HCT116 (cell line): ENCODE results near the gene TEKTIP1. TPM values are rescaled to one million over a fixed set of nuclear protein-coding genes. Genes with fewer than 3 reads are reported as not detected.

Experiments used
- ATAC-seq: fragments of 200-7000 bp; cut with Tn5 transposase; 2 replicates; pipeline ENCODE4 v1.9.1; 2020; ENCODE audit warnings: mild to moderate bottlenecking, moderate library complexity
- BruUV-seq: library from RNA; stranded (reverse); fragments of 400-500 nt; replicated peaks from 2 replicates; lab custom pipeline; 2021; lab: Mats Ljungman, UMichigan
- CTCF ChIA-PET: fragments of 300-600 bp; sonication (Branson Sonifier 250); formaldehyde crosslinking; loops from one replicate; lab custom pipeline; 2021; ENCODE audit warnings: antibody characterized with exemption; lab: Charles Lee
- POLR2A ChIA-PET: fragments of 300-600, 350-600 bp; sonication (Branson Sonifier 250); formaldehyde crosslinking; loops from one replicate; lab custom pipeline; 2021; ENCODE audit warnings: antibody characterized with exemption; lab: Charles Lee
- RAD21 ChIA-PET, 2 experiments: fragments of 300-600 bp; sonication (Branson Sonifier 250); formaldehyde crosslinking; loops; one replicate each; lab custom pipeline; 2023; ENCODE audit warnings: low total read pairs in 2 of 2; ENCODE audit not compliant: uncharacterized antibody in 2 of 2, unreplicated experiment in 2 of 2, low non-redundant PET in 1 of 2; lab: Charles Lee
- DNase-seq: peaks from one replicate; pipeline ENCODE4 v3.0.0-alpha.2; 2010; ENCODE audit warnings: low read depth, low spot score
- H2AFZ ChIP-seq: fragments of 200-600 bp; shearing (Covaris generic), sonication (generic); 2 replicates; pipeline ENCODE4 v1.6.1; 2017; ENCODE audit warnings: low read depth, mixed run types, mixed read lengths, antibody characterized with exemption, low read length; ENCODE audit not compliant: poor library complexity, severe bottlenecking
- H3K27ac ChIP-seq: 2 replicates; pipeline ENCODE4 v1.5.1; 2012; ENCODE audit warnings: low read depth, low read length
- H3K27me3 ChIP-seq: fragments of 200-600 bp; sonication (generic); 2 replicates; pipeline ENCODE4 v1.6.1; 2016; ENCODE audit warnings: mixed run types, low read length, mixed read lengths; ENCODE audit not compliant: insufficient read depth
- H3K36me3 ChIP-seq, 2 experiments: fragments of 200-500 bp in 1 of 2; fragments of 200-600 bp in 1 of 2; sonication (Bioruptor generic) in 1 of 2; sonication (generic) in 1 of 2; 2 replicates each; pipeline versions ENCODE4 v1.5.1 to v1.6.1; 2014 to 2016; ENCODE audit warnings: low read length in 2 of 2, inconsistent platforms in 1 of 2, mixed read lengths in 1 of 2, mixed run types in 1 of 2; ENCODE audit not compliant: insufficient read depth in 2 of 2, control insufficient read depth in 1 of 2
- H3K4me1 ChIP-seq, 2 experiments: fragments of 200-600 bp in 1 of 2; sonication (generic) in 1 of 2; 2 replicates each; pipeline versions ENCODE4 v1.5.1 to v1.6.1; 2012 to 2017; ENCODE audit warnings: low read length in 2 of 2, inconsistent platforms in 1 of 2, mild to moderate bottlenecking in 1 of 2, mixed read lengths in 1 of 2, mixed run types in 1 of 2, moderate library complexity in 1 of 2; ENCODE audit not compliant: insufficient read depth in 2 of 2, control insufficient read depth in 1 of 2
- H3K4me2 ChIP-seq: fragments of 200-600 bp; sonication (generic); 2 replicates; pipeline ENCODE4 v1.6.1; 2017; ENCODE audit warnings: mixed run types, low read length, mixed read lengths
- H3K4me3 ChIP-seq, 2 experiments: fragments of 200-600 bp in 1 of 2; sonication (generic) in 1 of 2; replicated peaks in 1 of 2; 2 replicates each; pipeline ENCODE4 v1.5.1; 2011 to 2016; ENCODE audit warnings: low read length in 2 of 2, control low read depth in 1 of 2, low read depth in 1 of 2, mild to moderate bottlenecking in 1 of 2, mixed read lengths in 1 of 2, mixed run types in 1 of 2
- H3K79me2 ChIP-seq: fragments of 200-600 bp; sonication (generic); 2 replicates; pipeline ENCODE4 v1.6.1; 2017; ENCODE audit warnings: mild to moderate bottlenecking, mixed run types, low read length, moderate library complexity, mixed read lengths; ENCODE audit not compliant: insufficient read depth
- H3K9ac ChIP-seq: fragments of 200-600 bp; sonication (generic); 2 replicates; pipeline ENCODE4 v1.6.1; 2016; ENCODE audit warnings: low read length, mixed read lengths
- H3K9me2 ChIP-seq: fragments of 200-600 bp; sonication (generic), shearing (Covaris generic); 2 replicates; pipeline ENCODE4 v1.6.1; 2017; ENCODE audit warnings: mixed run types, mild to moderate bottlenecking, moderate library complexity; ENCODE audit not compliant: insufficient read depth
- H3K9me3 ChIP-seq, 2 experiments: fragments of 200-500 bp in 1 of 2; fragments of 200-600 bp in 1 of 2; sonication (Bioruptor generic) in 1 of 2; sonication (generic) in 1 of 2; 2 replicates each; pipeline ENCODE4 v1.6.1; 2014 to 2017; ENCODE audit warnings: low read length in 2 of 2, mixed read lengths in 2 of 2, inconsistent platforms in 1 of 2, low read depth in 1 of 2, mild to moderate bottlenecking in 1 of 2, mixed run types in 1 of 2, moderate library complexity in 1 of 2; ENCODE audit not compliant: control insufficient read depth in 1 of 2, insufficient read depth in 1 of 2
- H4K20me1 ChIP-seq: fragments of 200-600 bp; sonication (generic), shearing (Covaris generic); 2 replicates; pipeline ENCODE4 v1.6.1; 2017; ENCODE audit warnings: mixed run types, mild to moderate bottlenecking, moderate library complexity; ENCODE audit not compliant: insufficient read depth
- CTCF ChIP-seq, 3 experiments: fragments of 200-600 bp in 1 of 3; sonication (generic) in 1 of 3; IDR thresholded peaks in 2 of 3; conservative IDR thresholded peaks in 1 of 3; 2 replicates each; pipeline ENCODE4 v1.5.1; 2012 to 2017; ENCODE audit warnings: low read depth in 2 of 3, low read length in 2 of 3, antibody characterized with exemption in 1 of 3, borderline replicate concordance in 1 of 3, control low read depth in 1 of 3, mild to moderate bottlenecking in 1 of 3, mixed read lengths in 1 of 3, mixed run types in 1 of 3, moderate library complexity in 1 of 3; ENCODE audit not compliant: insufficient read depth in 1 of 3
- ELF1 ChIP-seq: IDR thresholded peaks from 2 replicates; pipeline ENCODE4 v1.6.1; 2012; ENCODE audit warnings: low read depth, borderline replicate concordance
- POLR2A ChIP-seq: IDR thresholded peaks from 2 replicates; pipeline ENCODE4 v1.7.0; 2011; ENCODE audit warnings: borderline replicate concordance; ENCODE audit not compliant: insufficient read depth, insufficient read length; ENCODE audit errors: extremely low read depth
- SIN3A ChIP-seq: IDR thresholded peaks from 2 replicates; pipeline ENCODE4 v1.6.1; 2012; ENCODE audit warnings: low read depth
- SRF ChIP-seq: IDR thresholded peaks from 2 replicates; pipeline ENCODE4 v1.6.1; 2012; ENCODE audit warnings: low read depth
- intact Hi-C: fragments of 100-400 bp; cut with micrococcal nuclease; formaldehyde crosslinking; loops from 2 replicates; pipeline ENCODE4 v1.10.0; 2022
- total RNA-seq: library from RNA; stranded (reverse); gene quantifications from one replicate; pipeline ENCODE4 v1.2.1, GENCODE V29; 2021; ENCODE audit not compliant: unreplicated experiment

TEKTIP1 gene
- total RNA-seq, 1 experiment from 2014 or later = 1.2 TPM

DNA sequence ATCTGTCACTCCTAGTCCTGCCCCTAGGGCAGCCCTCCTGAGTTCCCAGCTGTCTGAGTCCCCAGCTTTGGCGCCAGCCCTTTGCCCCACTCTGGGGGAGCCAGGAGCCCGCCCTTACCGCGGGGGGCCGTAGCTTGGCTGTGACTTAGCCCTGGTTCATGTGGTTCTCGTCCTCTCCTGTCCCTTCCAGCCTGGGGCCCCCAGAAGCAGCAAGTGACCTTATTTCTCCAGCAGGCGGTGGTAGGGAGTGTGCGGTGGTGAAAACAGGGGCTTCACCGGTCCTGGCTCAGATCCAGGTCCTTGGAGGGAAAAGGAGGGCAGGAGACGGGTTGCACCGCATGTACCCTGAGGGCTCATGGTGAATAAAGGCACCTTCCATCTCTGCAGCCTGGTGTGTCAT lies 54.2 kb downstream of the TEKTIP1 start:
- RAD21 ChIA-PET = no interaction called here
- POLR2A ChIA-PET = no interaction called here
- CTCF ChIA-PET = no interaction called here
- Histone ChIP-seq H3K27me3 (no peaks in the 10 kb centered on the region), H3K79me2 (no peaks in the 10 kb centered on the region), H3K9ac (no peak overlapping the region), H2AFZ (no peak overlapping the region), H3K36me3 (no peaks in the 10 kb centered on the region), H3K9me3 (no peaks in the 10 kb centered on the region), H3K4me2 (no peak overlapping the region), H3K9me2 (no peaks in the 10 kb centered on the region), H3K4me1 (no peaks in the 10 kb centered on the region), H4K20me1 (no peaks in the 10 kb centered on the region), H3K27ac (no peak overlapping the region), H3K4me3 (no peak overlapping the region)
- intact Hi-C loops = no loop called here
- BruUV-seq = no TSS peak
- ATAC-seq = no peak
- no peak for TF ChIP-seq SRF
- TF ChIP-seq ELF1 = no peak
- TF ChIP-seq POLR2A = no peak
- no peak for TF ChIP-seq SIN3A
- 0 out of 6 replicates have a peak, but pooled peaks of 2 of the 3 experiments have one; percentile 2 to 7 for TF ChIP-seq CTCF (IDR thresholded peaks at IDR 0.05 in 2 of 3, conservative IDR thresholded peaks at IDR 0.05 in 1 of 3; ENCODE audit: borderline replicate concordance in 1 of 3, insufficient read depth in 1 of 3, low read depth in 2 of 3, low read length in 2 of 3)
- DNase-seq = no peak

Other genes with a start within 250 kb of the TEKTIP1 start
- gene NFIC, start 172.6 kb upstream of the TEKTIP1 start, total RNA-seq = 116 TPM
- not detected for gene SMIM24, start 58.6 kb upstream of the TEKTIP1 start, total RNA-seq
- gene SMIM44, start 55.7 kb upstream of the TEKTIP1 start, total RNA-seq = not detected
- gene DOHH, start 38.5 kb upstream of the TEKTIP1 start, total RNA-seq = 20.9 TPM
- gene FZR1, start 32.9 kb upstream of the TEKTIP1 start, total RNA-seq = 60.3 TPM
- gene MFSD12, start 18.4 kb downstream of the TEKTIP1 start, total RNA-seq = 131 TPM
- 186 TPM for gene HMG20B, start 33.8 kb downstream of the TEKTIP1 start, total RNA-seq
- gene GIPC3, start 46.3 kb downstream of the TEKTIP1 start, total RNA-seq = not detected
- gene TBXA2R, start 67.7 kb downstream of the TEKTIP1 start, total RNA-seq = 2.3 TPM
- 33.2 TPM for gene CACTIN, start 87.6 kb downstream of the TEKTIP1 start, total RNA-seq
- 26.9 TPM for gene PIP5K1C, start 161.3 kb downstream of the TEKTIP1 start, total RNA-seq
- gene TJP3, start 169.2 kb downstream of the TEKTIP1 start, total RNA-seq = 69.6 TPM
- gene APBA3, start 222.5 kb downstream of the TEKTIP1 start, total RNA-seq = 29.5 TPM
- 67.1 TPM for gene MRPL54, start 223.5 kb downstream of the TEKTIP1 start, total RNA-seq
- gene RAX2, start 233.1 kb downstream of the TEKTIP1 start, total RNA-seq = not detected
- gene MATK, start 247.2 kb downstream of the TEKTIP1 start, total RNA-seq = not detected